Kidney epithelial cell (primary cell): Measurements from ENCODE around the gene ANKFY1. TPM values are rescaled to one million over a fixed set of nuclear protein-coding genes. Genes with fewer than 3 reads are reported as not detected.

Experiments used
- DNase-seq: peaks from one replicate; pipeline ENCODE4 v3.0.0-alpha.2; 2010; ENCODE audit warnings: low read depth
- H3K27me3 ChIP-seq: 2 replicates; pipeline ENCODE4 v1.6.0; 2011; ENCODE audit warnings: low read length; ENCODE audit not compliant: control insufficient read depth, insufficient read depth
- H3K36me3 ChIP-seq: 2 replicates; pipeline ENCODE4 v1.5.1; 2011; ENCODE audit warnings: low read length; ENCODE audit not compliant: control insufficient read depth, insufficient read depth
- H3K4me3 ChIP-seq: 2 replicates; pipeline ENCODE4 v1.5.1; 2011; ENCODE audit warnings: low read depth, mild to moderate bottlenecking, control low read depth, low read length
- CTCF ChIP-seq: IDR thresholded peaks from 2 replicates; pipeline ENCODE4 v1.5.1; 2011; ENCODE audit warnings: mild to moderate bottlenecking, moderate library complexity, low read length, control low read depth, inconsistent platforms; ENCODE audit not compliant: insufficient read depth, poor library complexity, severe bottlenecking
- total RNA-seq: library from RNA; depleted of rRNA; stranded (reverse); fragments of >200 nt; gene quantifications from 2 replicates; pipeline ENCODE4 v1.2.3, GENCODE V29; 2015

ANKFY1 gene
- total RNA-seq, 1 donor from 2014 or later: 39.4 TPM

GRCh38 chr17:4220655-4221054 lies 43.1 kb downstream of the ANKFY1 start:
- Histone ChIP-seq H3K36me3 (no peaks in the 10 kb centered on the region), H3K27me3 (no peaks in the 10 kb centered on the region), H3K4me3 (no peak overlapping the region)
- no peak for DNase-seq
- TF ChIP-seq CTCF: no peak

- no peaks in the 10 kb centered on the region for H3K27me3 ChIP-seq
- no peak for TF ChIP-seq CTCF
- no peak overlapping the region for H3K4me3 ChIP-seq
- no peak for DNase-seq
- H3K36me3 ChIP-seq: no peaks in the 10 kb centered on the region
Measured at GRCh38 chr17:4219241-4219640, 44.5 kb downstream of the ANKFY1 start.

- TF ChIP-seq CTCF: no peak
Measured at GRCh38 chr17:4215882-4216570, 47.8 kb downstream of the ANKFY1 start.

GRCh38 chr17:4214157-4214556 lies 49.6 kb downstream of the ANKFY1 start:
- DNase-seq: no peak
- Histone ChIP-seq H3K4me3 (no peak overlapping the region), H3K27me3 (no peaks in the 10 kb centered on the region), H3K36me3 (no peaks in the 10 kb centered on the region)
- TF ChIP-seq CTCF: no peak

More at GRCh38 chr17:4215882-4216570, 47.8 kb downstream of the ANKFY1 start:
- H3K4me3 ChIP-seq: no peak overlapping the region
- H3K36me3 ChIP-seq: no peaks in the 10 kb centered on the region
- H3K27me3 ChIP-seq: no peaks in the 10 kb centered on the region
- DNase-seq: no peak

GRCh38 chr17:4209611-4210010 lies 54.2 kb downstream of the ANKFY1 start:
- H3K27me3 ChIP-seq: no peaks in the 10 kb centered on the region
- no peak for DNase-seq
- no peak overlapping the region for H3K4me3 ChIP-seq
- TF ChIP-seq CTCF: no peak
- H3K36me3 ChIP-seq: no peaks in the 10 kb centered on the region

- H3K36me3 ChIP-seq: no peaks in the 10 kb centered on the region
- TF ChIP-seq CTCF: no peak
- no peak for DNase-seq
- no peaks in the 10 kb centered on the region for H3K27me3 ChIP-seq
- H3K4me3 ChIP-seq: no peak overlapping the region
Measured at GRCh38 chr17:4208238-4208637, 55.5 kb downstream of the ANKFY1 start.
